ENCODE results near the gene OR51I2. TPM values are rescaled to one million over a fixed set of nuclear protein-coding genes. Genes with fewer than 3 reads are reported as not detected.

OR51I2 gene
- total and polyA plus RNA-seq, 9 of the 15 experiments (the other 6 are each of a cell fraction or from before 2014, with no cell fraction given) = 0.06 to 0.61 (median 0.07) TPM; not detected in 6

DNA sequence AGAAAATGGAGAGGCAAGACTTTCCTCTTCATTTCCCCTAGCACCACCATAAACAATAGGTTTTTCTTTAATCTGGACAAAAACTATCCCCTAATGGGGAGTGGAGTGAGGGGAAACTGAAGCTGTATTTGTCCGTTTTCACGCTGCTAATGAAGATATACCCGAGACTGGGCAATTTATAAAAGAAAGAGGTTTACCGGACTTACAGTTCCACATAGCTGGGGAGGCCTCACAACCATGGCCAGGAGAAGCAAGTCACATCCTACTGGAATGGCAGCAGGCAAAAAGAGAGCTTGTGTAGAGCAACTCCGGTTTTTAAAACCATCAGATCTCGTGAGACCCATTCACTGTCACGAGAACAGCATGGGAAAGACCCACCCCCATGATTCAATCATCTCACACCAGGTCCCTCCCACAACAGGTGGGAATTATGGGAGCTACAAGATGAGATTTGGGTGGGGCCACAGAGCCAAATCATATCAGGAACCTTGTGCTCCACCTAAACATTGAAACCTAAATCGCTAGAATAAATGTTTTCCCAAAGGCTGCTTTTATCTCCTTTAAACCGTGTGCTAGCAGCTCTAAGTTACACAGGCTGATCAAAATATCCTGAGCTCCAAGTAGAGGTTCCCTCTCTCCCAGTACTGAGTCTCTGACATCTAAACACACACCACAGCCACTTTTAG lies 56.4 kb downstream of the OR51I2 start (continued):
- TF ChIP-seq, protein P1, sequence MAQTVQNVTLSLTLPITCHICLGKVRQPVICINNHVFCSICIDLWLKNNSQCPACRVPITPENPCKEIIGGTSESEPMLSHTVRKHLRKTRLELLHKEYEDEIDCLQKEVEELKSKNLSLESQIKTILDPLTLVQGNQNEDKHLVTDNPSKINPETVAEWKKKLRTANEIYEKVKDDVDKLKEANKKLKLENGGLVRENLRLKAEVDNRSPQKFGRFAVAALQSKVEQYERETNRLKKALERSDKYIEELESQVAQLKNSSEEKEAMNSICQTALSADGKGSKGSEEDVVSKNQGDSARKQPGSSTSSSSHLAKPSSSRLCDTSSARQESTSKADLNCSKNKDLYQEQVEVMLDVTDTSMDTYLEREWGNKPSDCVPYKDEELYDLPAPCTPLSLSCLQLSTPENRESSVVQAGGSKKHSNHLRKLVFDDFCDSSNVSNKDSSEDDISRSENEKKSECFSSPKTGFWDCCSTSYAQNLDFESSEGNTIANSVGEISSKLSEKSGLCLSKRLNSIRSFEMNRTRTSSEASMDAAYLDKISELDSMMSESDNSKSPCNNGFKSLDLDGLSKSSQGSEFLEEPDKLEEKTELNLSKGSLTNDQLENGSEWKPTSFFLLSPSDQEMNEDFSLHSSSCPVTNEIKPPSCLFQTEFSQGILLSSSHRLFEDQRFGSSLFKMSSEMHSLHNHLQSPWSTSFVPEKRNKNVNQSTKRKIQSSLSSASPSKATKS (CRISPR knock-in tag; IDR thresholded peaks at IDR 0.05) = no peak
- TF ChIP-seq PHB2 (IDR thresholded peaks at IDR 0.05; ENCODE audit: low read depth) (no peak), KDM1A (IDR thresholded peaks at IDR 0.05) (no peak), TEAD1 (CRISPR knock-in tag; IDR thresholded peaks at IDR 0.05) (no peak), RBM17 (IDR thresholded peaks at IDR 0.05; ENCODE audit: borderline replicate concordance, low read depth, low read length) (no peak), CHD2 (IDR thresholded peaks at IDR 0.05; ENCODE audit: low read depth, low read length) (peak; percentile 97), TAL1 (IDR thresholded peaks at IDR 0.05) (no peak), POLR2A (conservative IDR thresholded peaks at IDR 0.05) (peak; percentile 100), SMARCA5 (IDR thresholded peaks at IDR 0.05) (no peak), ID3 (CRISPR knock-in tag; IDR thresholded peaks at IDR 0.05) (no peak), ID3 (tag; IDR thresholded peaks at IDR 0.05) (no peak), ZSCAN32 (CRISPR knock-in tag; IDR thresholded peaks at IDR 0.05) (no peak), RFX5 (IDR thresholded peaks at IDR 0.05; ENCODE audit: low read depth, low read length) (no peak), ZNF24 (IDR thresholded peaks at IDR 0.05) (no peak), HNRNPUL1 (IDR thresholded peaks at IDR 0.05; ENCODE audit: low read length) (no peak), SREBF2 (CRISPR knock-in tag; IDR thresholded peaks at IDR 0.05) (no peak), ZNF518B (CRISPR knock-in tag; IDR thresholded peaks at IDR 0.05) (no peak)
- TF ChIP-seq, protein P2, sequence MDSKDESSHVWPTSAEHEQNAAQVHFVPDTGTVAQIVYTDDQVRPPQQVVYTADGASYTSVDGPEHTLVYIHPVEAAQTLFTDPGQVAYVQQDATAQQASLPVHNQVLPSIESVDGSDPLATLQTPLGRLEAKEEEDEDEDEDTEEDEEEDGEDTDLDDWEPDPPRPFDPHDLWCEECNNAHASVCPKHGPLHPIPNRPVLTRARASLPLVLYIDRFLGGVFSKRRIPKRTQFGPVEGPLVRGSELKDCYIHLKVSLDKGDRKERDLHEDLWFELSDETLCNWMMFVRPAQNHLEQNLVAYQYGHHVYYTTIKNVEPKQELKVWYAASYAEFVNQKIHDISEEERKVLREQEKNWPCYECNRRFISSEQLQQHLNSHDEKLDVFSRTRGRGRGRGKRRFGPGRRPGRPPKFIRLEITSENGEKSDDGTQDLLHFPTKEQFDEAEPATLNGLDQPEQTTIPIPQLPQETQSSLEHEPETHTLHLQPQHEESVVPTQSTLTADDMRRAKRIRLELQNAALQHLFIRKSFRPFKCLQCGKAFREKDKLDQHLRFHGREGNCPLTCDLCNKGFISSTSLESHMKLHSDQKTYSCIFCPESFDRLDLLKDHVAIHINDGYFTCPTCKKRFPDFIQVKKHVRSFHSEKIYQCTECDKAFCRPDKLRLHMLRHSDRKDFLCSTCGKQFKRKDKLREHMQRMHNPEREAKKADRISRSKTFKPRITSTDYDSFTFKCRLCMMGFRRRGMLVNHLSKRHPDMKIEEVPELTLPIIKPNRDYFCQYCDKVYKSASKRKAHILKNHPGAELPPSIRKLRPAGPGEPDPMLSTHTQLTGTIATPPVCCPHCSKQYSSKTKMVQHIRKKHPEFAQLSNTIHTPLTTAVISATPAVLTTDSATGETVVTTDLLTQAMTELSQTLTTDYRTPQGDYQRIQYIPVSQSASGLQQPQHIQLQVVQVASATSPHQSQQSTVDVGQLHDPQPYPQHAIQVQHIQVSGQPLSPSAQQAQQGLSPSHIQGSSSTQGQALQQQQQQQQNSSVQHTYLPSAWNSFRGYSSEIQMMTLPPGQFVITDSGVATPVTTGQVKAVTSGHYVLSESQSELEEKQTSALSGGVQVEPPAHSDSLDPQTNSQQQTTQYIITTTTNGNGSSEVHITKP (IDR thresholded peaks at IDR 0.05; ENCODE audit: partially characterized antibody) = peak; percentile 13
- TF ChIP-seq, protein P3, sequence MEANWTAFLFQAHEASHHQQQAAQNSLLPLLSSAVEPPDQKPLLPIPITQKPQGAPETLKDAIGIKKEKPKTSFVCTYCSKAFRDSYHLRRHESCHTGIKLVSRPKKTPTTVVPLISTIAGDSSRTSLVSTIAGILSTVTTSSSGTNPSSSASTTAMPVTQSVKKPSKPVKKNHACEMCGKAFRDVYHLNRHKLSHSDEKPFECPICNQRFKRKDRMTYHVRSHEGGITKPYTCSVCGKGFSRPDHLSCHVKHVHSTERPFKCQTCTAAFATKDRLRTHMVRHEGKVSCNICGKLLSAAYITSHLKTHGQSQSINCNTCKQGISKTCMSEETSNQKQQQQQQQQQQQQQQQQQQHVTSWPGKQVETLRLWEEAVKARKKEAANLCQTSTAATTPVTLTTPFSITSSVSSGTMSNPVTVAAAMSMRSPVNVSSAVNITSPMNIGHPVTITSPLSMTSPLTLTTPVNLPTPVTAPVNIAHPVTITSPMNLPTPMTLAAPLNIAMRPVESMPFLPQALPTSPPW (CRISPR knock-in tag; IDR thresholded peaks at IDR 0.05) = peak; percentile 32; the same call in 1 of the 2 replicates
